ENCODE measurements around the gene HSPB6. TPM values are rescaled to one million over a fixed set of nuclear protein-coding genes. Genes with fewer than 3 reads are reported as not detected.

Gene HSPB6
- total RNA-seq, 1 donor from 2014 or later: 0.49 TPM

GRCh38 chr19:35715981-35716800 lies 40.6 kb downstream of the HSPB6 start:
- Mint-ChIP-seq H3K4me3 (ENCODE audit: unreplicated experiment) (peak overlapping the region; percentile 90), H3K27me3 (ENCODE audit: unreplicated experiment) (peaks cover 12% of the 10 kb centered on the region), H3K36me3 (ENCODE audit: unreplicated experiment) (peaks cover 4% of the 10 kb centered on the region), H3K27ac (ENCODE audit: unreplicated experiment) (peak overlapping the region; percentile 83), H3K9me3 (ENCODE audit: unreplicated experiment) (peaks cover 6% of the 10 kb centered on the region), H3K4me1 (ENCODE audit: low read depth, unreplicated experiment) (peaks cover 16% of the 10 kb centered on the region)
- DNase-seq: no peak
- no peak for TF ChIP-seq CTCF (IDR thresholded peaks at IDR 0.05; ENCODE audit: partially characterized antibody, unreplicated experiment)

- Mint-ChIP-seq H3K4me1 (ENCODE audit: low read depth, unreplicated experiment) (peaks cover 16% of the 10 kb centered on the region), H3K4me3 (ENCODE audit: unreplicated experiment) (no peak overlapping the region), H3K27ac (ENCODE audit: unreplicated experiment) (no peak overlapping the region), H3K27me3 (ENCODE audit: unreplicated experiment) (peaks cover 12% of the 10 kb centered on the region), H3K9me3 (ENCODE audit: unreplicated experiment) (peaks cover 6% of the 10 kb centered on the region), H3K36me3 (ENCODE audit: unreplicated experiment) (peaks cover 4% of the 10 kb centered on the region)
- DNase-seq: no peak
- no peak for TF ChIP-seq CTCF (IDR thresholded peaks at IDR 0.05; ENCODE audit: partially characterized antibody, unreplicated experiment)
Observed at GRCh38 chr19:35715355-35715809, 41.4 kb downstream of the HSPB6 start.

GRCh38 chr19:35714601-35715354 lies 42.1 kb downstream of the HSPB6 start:
- H3K4me3 Mint-ChIP-seq (ENCODE audit: unreplicated experiment): peak overlapping the region; percentile 76
- H3K27me3 Mint-ChIP-seq (ENCODE audit: unreplicated experiment): peaks cover 9% of the 10 kb centered on the region
- no peaks in the 10 kb centered on the region for H3K36me3 Mint-ChIP-seq (ENCODE audit: unreplicated experiment)
- peaks cover 14% of the 10 kb centered on the region for H3K4me1 Mint-ChIP-seq (ENCODE audit: low read depth, unreplicated experiment)
- no peak for DNase-seq
- no peak for TF ChIP-seq CTCF (IDR thresholded peaks at IDR 0.05; ENCODE audit: partially characterized antibody, unreplicated experiment)
- peaks cover 4% of the 10 kb centered on the region for H3K9me3 Mint-ChIP-seq (ENCODE audit: unreplicated experiment)
- H3K27ac Mint-ChIP-seq (ENCODE audit: unreplicated experiment): no peak overlapping the region

- Mint-ChIP-seq H3K27ac (ENCODE audit: unreplicated experiment) (no peak overlapping the region), H3K4me1 (ENCODE audit: low read depth, unreplicated experiment) (peaks cover 11% of the 10 kb centered on the region), H3K4me3 (ENCODE audit: unreplicated experiment) (no peak overlapping the region), H3K27me3 (ENCODE audit: unreplicated experiment) (peaks cover 9% of the 10 kb centered on the region), H3K36me3 (ENCODE audit: unreplicated experiment) (no peaks in the 10 kb centered on the region), H3K9me3 (ENCODE audit: unreplicated experiment) (peaks cover 4% of the 10 kb centered on the region)
- TF ChIP-seq CTCF (IDR thresholded peaks at IDR 0.05; ENCODE audit: partially characterized antibody, unreplicated experiment): no peak
- no peak for DNase-seq
Observed at GRCh38 chr19:35713904-35714495, 42.8 kb downstream of the HSPB6 start.

Data from glutamatergic neuron (in vitro differentiated cells).